OCI-LY7 (cell line): ENCODE measurements around the gene TRIM15. TPM values are rescaled to one million over a fixed set of nuclear protein-coding genes. Genes with fewer than 3 reads are reported as not detected.
"Not testable (repeated sequence)": the region's sequence is repeated elsewhere in the genome, so short reads cannot be mapped to it uniquely, and the experiment has no call there.

Experiments used
- BruUV-seq: library from RNA; stranded (reverse); fragments of 400-500 nt; replicated peaks from 2 replicates; lab custom pipeline; 2021; lab: Mats Ljungman, UMichigan
- CTCF ChIA-PET: fragments of 300-600 bp; sonication (Branson Sonifier 250); formaldehyde crosslinking; loops from one replicate; lab custom pipeline; 2022; ENCODE audit warnings: antibody characterized with exemption; ENCODE audit not compliant: unreplicated experiment; lab: Charles Lee
- POLR2A ChIA-PET: fragments of 300-600 bp; sonication (Branson Sonifier 250); formaldehyde crosslinking; loops from one replicate; lab custom pipeline; 2022; ENCODE audit warnings: antibody characterized with exemption; lab: Charles Lee
- DNase-seq: peaks from one replicate; pipeline ENCODE4 v3.0.0-alpha.2; 2015; ENCODE audit warnings: low spot score
- H2AFZ ChIP-seq: fragments of 200-600 bp; sonication (generic), shearing (Covaris generic); 2 replicates; pipeline ENCODE4 v1.6.1; 2014; ENCODE audit warnings: mild to moderate bottlenecking, antibody characterized with exemption, low read length, moderate library complexity
- H3K27ac ChIP-seq: fragments of 200-600 bp; sonication (generic); 2 replicates; pipeline ENCODE4 v1.5.1; 2014; ENCODE audit warnings: mixed run types, low read depth, mild to moderate bottlenecking, moderate library complexity, low read length, inconsistent platforms; ENCODE audit not compliant: poor library complexity, severe bottlenecking
- H3K36me3 ChIP-seq: fragments of 200-600 bp; sonication (generic); 2 replicates; pipeline ENCODE4 v1.6.1; 2014; ENCODE audit warnings: mild to moderate bottlenecking, antibody characterized with exemption, low read length, moderate library complexity, mixed read lengths; ENCODE audit not compliant: insufficient read depth
- H3K4me1 ChIP-seq: fragments of 200-600 bp; sonication (generic); 2 replicates; pipeline ENCODE4 v1.5.1; 2014; ENCODE audit warnings: mild to moderate bottlenecking, low read length; ENCODE audit not compliant: insufficient read depth, poor library complexity, severe bottlenecking
- H3K4me2 ChIP-seq: fragments of 200-600 bp; sonication (generic); 2 replicates; pipeline ENCODE4 v1.6.1; 2014; ENCODE audit warnings: mild to moderate bottlenecking, low read length
- H3K4me3 ChIP-seq: fragments of 200-600 bp; sonication (generic); 2 replicates; pipeline ENCODE4 v1.5.1; 2014; ENCODE audit warnings: mild to moderate bottlenecking, low read depth, low read length; ENCODE audit not compliant: poor library complexity, severe bottlenecking
- H3K79me2 ChIP-seq: fragments of 200-600 bp; sonication (generic); 2 replicates; pipeline ENCODE4 v1.6.1; 2016; ENCODE audit warnings: low read depth, mild to moderate bottlenecking, low read length, moderate library complexity, mixed read lengths; ENCODE audit not compliant: insufficient read depth
- H3K9me2 ChIP-seq: fragments of 200-600 bp; sonication (generic); 2 replicates; pipeline ENCODE4 v1.6.1; 2016; ENCODE audit warnings: mild to moderate bottlenecking, low read length, mixed read lengths; ENCODE audit not compliant: insufficient read depth
- H3K9me3 ChIP-seq: fragments of 200-600 bp; sonication (generic); 2 replicates; pipeline ENCODE4 v1.6.1; 2014; ENCODE audit warnings: mild to moderate bottlenecking, mixed run types, low read length, mixed read lengths
- H4K20me1 ChIP-seq: fragments of 200-600 bp; sonication (generic); 2 replicates; pipeline ENCODE4 v1.6.1; 2014; ENCODE audit warnings: mild to moderate bottlenecking, antibody characterized with exemption, low read length, moderate library complexity, mixed read lengths; ENCODE audit not compliant: insufficient read depth
- EZH2phosphoT487 ChIP-seq: fragments of 200-600 bp; sonication (generic); IDR thresholded peaks from 2 replicates; pipeline ENCODE4 v1.6.1; 2018; ENCODE audit warnings: low read depth, borderline replicate concordance, mild to moderate bottlenecking, mixed run types, antibody characterized with exemption, low read length, moderate library complexity, mixed read lengths
- intact Hi-C: fragments of 100-400 bp; cut with micrococcal nuclease; formaldehyde crosslinking; loops from one replicate; pipeline ENCODE4 v1.10.0; 2022; ENCODE audit not compliant: unreplicated experiment
- total RNA-seq, 2 experiments: library from RNA; depleted of rRNA in 1 of 2; stranded (reverse); fragments of >200 nt in 1 of 2; shearing (Covaris generic) in 1 of 2; gene quantifications; 2 replicates each; pipeline ENCODE4 v1.2.3, GENCODE V29; 2014 to 2022
- TF ChIP-seq, protein P1 (sequence below): fragments of 200-600 bp; sonication (generic); conservative IDR thresholded peaks from 2 replicates; pipeline ENCODE4 v1.5.1; 2014; ENCODE audit warnings: mild to moderate bottlenecking, antibody characterized with exemption, low read length, moderate library complexity, mixed read lengths

TRIM15 gene
- total RNA-seq, 2 experiments from 2014 or later = not detected

DNA sequence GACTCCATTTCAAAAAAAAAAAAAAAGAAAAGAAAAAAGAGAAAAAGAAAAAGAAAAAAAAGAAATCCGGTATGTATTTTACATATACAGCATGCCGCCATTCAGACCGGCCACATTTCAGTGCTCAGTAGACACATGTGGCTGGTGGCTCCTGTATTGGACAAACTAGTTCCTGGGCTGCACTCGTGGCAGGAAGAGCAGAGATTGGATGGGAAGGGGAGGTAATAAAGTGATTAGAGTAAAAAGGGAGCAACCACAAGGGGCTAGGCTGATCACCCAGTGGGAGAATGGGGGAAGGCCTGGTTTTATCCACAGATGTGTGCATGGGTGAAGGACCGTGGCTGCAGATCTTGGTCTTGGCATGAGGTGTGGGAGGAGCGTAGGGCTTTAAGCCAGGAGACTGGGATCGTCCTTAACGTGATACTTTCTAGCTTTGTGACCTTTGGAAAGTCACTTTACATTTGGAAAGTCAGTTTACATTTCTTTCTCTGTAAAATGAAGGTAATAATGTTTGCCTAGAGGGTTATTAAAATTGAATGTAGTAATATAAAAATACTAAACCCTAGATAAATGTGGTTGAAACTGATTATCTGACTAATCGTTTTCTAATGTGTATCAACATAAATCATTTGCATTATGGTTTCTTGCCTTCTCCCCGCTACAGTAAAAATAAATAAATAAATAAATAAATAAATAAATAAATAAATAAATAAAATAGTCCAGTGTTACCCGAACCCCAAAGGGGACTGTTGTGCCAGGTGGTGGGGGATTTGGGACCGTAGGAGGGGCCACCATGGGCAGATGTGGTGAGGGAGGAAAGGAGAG is 869 bp upstream of the TRIM15 start:
- no peak for DNase-seq

DNA sequence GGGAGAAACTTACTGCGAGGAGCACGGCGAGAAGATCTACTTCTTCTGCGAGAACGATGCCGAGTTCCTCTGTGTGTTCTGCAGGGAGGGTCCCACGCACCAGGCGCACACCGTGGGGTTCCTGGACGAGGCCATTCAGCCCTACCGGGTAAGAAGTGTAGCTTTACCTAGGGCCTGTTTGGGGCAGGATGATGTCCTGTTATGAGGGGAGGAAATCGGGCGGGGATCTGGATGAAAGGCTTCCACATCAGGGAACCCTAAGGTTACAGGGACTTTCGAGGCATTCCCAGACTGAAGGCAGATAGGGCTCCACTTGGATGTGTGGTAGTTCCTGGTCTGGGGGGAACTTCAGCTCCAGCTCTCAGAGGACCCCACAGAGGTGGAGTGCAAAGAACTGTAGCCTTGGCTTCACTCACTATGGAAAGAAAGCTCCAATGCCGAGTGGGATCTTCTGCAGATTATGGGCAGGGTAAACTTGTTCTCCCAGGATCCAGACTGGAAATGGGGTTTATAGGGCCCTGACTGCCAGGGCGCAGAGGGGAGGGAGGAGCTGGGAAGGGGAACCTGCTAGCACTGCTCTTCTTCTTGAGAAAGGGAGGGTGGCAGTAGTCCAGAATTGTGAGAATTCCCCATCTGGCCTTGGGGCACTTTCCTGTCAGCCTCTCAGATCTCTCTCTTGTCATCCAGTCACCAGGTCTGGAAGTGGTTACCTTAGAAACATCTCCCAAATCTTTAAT is 740 bp downstream of the TRIM15 start:
- Histone ChIP-seq H3K4me2 (no peak overlapping the region), H3K4me1 (no peaks in the 10 kb centered on the region), H3K9me3 (no peaks in the 10 kb centered on the region), H4K20me1 (no peaks in the 10 kb centered on the region), H3K79me2 (no peaks in the 10 kb centered on the region), H3K4me3 (no peak overlapping the region), H3K27ac (no peak overlapping the region), H3K9me2 (no peaks in the 10 kb centered on the region), H2AFZ (no peak overlapping the region), H3K36me3 (no peaks in the 10 kb centered on the region)
- TF ChIP-seq, protein P1, sequence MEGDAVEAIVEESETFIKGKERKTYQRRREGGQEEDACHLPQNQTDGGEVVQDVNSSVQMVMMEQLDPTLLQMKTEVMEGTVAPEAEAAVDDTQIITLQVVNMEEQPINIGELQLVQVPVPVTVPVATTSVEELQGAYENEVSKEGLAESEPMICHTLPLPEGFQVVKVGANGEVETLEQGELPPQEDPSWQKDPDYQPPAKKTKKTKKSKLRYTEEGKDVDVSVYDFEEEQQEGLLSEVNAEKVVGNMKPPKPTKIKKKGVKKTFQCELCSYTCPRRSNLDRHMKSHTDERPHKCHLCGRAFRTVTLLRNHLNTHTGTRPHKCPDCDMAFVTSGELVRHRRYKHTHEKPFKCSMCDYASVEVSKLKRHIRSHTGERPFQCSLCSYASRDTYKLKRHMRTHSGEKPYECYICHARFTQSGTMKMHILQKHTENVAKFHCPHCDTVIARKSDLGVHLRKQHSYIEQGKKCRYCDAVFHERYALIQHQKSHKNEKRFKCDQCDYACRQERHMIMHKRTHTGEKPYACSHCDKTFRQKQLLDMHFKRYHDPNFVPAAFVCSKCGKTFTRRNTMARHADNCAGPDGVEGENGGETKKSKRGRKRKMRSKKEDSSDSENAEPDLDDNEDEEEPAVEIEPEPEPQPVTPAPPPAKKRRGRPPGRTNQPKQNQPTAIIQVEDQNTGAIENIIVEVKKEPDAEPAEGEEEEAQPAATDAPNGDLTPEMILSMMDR = no peak
- TF ChIP-seq EZH2phosphoT487 = no peak
- no peak for DNase-seq
- intact Hi-C loops = no loop called here
- ChIA-PET CTCF (no interaction called here), POLR2A (no interaction called here)
- BruUV-seq = no TSS peak

More for the DNA sequence above, 869 bp upstream of the TRIM15 start:
- POLR2A ChIA-PET = no interaction called here
- intact Hi-C loops = no loop called here
- Histone ChIP-seq H2AFZ (no peak overlapping the region), H3K79me2 (no peaks in the 10 kb centered on the region), H3K27ac (no peak overlapping the region), H3K4me2 (no peak overlapping the region), H3K9me3 (no peaks in the 10 kb centered on the region), H3K36me3 (no peaks in the 10 kb centered on the region), H3K9me2 (no peaks in the 10 kb centered on the region), H3K4me1 (no peaks in the 10 kb centered on the region), H3K4me3 (no peak overlapping the region), H4K20me1 (no peaks in the 10 kb centered on the region)
- BruUV-seq = no TSS peak
- TF ChIP-seq, protein P1 = no peak
- no peak for TF ChIP-seq EZH2phosphoT487
- CTCF ChIA-PET = no interaction called here

GRCh38 chr6:30164714-30165113 is 1.4 kb downstream of the TRIM15 start:
- TF ChIP-seq, protein P1 = no peak
- Histone ChIP-seq H3K79me2 (no peaks in the 10 kb centered on the region), H3K9me2 (no peaks in the 10 kb centered on the region), H3K27ac (no peak overlapping the region), H2AFZ (no peak overlapping the region), H3K4me3 (no peak overlapping the region), H3K4me1 (no peaks in the 10 kb centered on the region), H3K36me3 (no peaks in the 10 kb centered on the region), H4K20me1 (no peaks in the 10 kb centered on the region), H3K4me2 (no peak overlapping the region), H3K9me3 (no peaks in the 10 kb centered on the region)
- CTCF ChIA-PET = no interaction called here
- POLR2A ChIA-PET = no interaction called here
- intact Hi-C loops = no loop called here
- no peak for DNase-seq
- BruUV-seq = no TSS peak

DNA sequence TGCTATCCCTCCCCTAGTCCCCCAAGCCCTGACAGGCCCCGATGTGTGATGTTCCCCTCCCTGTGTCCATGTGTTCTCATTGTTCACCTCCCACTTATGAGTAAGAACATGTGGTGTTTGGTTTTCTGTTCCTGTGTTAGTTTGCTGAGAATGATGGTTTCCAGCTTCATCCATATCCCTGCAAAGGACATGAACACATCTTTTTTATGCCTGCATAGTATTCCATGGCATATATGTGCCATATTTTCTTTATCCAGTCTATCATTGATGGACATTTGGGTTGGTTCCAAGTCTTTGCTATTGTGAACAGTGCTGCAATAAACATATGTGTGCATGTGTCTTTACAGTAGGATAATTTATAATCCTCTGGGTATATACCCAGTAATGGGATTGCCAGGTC is 1.9 kb downstream of the TRIM15 start:
- H3K27ac ChIP-seq, H3K4me3 ChIP-seq, H4K20me1 ChIP-seq, POLR2A ChIA-PET, BruUV-seq, DNase-seq, CTCF ChIA-PET, H3K9me3 ChIP-seq, H3K4me1 ChIP-seq, H3K4me2 ChIP-seq, H3K79me2 ChIP-seq, H3K9me2 ChIP-seq, H3K36me3 ChIP-seq, H2AFZ ChIP-seq, intact Hi-C loops: not testable (repeated sequence)
